DLD1 (cell line): ENCODE measurements around the gene SLC37A1.

Experiments used
- in situ Hi-C: cut with HindIII; loops from 2 replicates; pipeline ENCODE4 v1.10.0; 2017; ENCODE audit warnings: low sequenced_read_pairs

Gene SLC37A1

DNA sequence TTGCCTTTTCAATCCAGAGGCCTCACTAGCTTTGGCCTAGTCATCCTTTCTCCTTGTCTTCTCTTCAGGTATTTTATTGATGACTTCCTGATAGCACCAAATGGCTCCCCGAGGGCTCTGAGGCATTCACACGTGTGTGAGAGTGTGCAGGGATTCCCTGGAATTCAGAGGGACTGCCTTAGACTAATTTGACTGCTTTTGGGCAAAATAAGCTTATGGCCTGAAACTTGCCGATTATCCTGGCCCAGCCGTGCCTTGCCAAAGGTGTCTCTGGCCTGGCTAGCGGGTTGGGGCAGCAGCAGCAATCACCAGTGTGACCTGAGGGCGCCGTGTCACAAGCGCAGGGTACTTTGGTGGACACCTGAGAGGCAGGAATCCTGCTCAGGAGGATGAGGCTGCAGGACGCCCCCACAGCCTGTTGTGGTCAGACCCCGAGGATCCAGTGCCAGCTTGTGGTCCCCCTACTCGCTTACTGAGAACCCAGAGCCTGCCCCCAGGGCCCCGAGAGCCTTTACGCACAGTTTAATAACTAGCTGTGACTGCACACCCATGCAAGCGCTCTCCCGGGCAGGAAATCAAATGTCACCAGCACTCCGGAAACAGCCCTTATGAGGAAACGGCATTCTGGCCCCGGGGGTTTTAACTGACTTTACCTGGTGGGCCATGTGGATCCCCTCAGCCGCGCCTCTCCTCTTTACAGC is 76.9 kb downstream of the SLC37A1 start:
- in situ Hi-C loops: loop anchor here (10.0 kb wide), 1 partner anchor 224 kb away; no protein-coding TSS in a partner anchor

- in situ Hi-C loops: loop anchor here (10.0 kb wide), 1 partner anchor 223 kb away; no protein-coding TSS in a partner anchor
Observed at GRCh38 chr21:42591170-42591869, 77.7 kb downstream of the SLC37A1 start.

GRCh38 chr21:42592156-42592820 is 78.6 kb downstream of the SLC37A1 start:
- in situ Hi-C loops: loop anchor here (10.0 kb wide), 1 partner anchor 223 kb away; no protein-coding TSS in a partner anchor

DNA sequence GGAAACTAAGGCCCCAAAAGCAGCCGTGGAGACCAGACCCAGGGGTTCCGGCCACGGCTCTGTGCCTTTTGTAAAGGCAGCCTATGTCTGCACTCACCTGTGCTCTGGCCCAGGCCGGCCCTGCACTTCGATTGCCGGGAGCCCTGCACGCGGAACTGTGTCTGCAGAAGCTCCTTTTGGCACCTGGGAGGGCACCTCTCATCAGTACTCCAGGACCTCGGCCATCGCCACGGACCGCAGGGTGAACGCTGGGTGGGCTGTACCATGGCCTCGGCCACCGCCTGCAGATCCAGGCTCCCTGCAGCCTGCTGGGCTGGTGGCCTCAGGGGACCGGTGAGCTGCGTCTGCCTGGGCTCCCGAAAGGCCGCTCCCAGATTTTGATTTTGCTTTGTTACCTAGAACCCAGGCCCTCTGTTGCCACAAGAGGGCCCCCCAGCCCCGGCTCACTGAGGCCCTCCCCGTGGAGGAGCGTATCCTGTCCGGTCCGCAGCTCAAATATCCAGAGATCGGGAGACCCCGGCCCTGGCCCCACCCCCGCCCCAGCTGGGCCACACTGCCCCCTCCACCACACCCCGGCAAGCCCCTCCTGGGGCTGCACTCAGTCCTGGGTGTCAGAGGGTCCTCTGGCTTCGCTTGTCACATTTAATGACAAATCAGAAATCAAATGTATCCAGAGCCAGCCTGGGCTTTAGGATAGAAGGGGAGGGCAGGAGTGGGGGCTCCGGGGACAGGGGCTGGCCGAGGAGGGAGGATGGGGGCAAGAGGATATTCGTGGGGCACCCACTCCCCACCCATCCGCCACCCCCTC is 79.6 kb downstream of the SLC37A1 start:
- in situ Hi-C loops: loop anchor here (10.0 kb wide), 1 partner anchor 222 kb away; no protein-coding TSS in a partner anchor

DNA sequence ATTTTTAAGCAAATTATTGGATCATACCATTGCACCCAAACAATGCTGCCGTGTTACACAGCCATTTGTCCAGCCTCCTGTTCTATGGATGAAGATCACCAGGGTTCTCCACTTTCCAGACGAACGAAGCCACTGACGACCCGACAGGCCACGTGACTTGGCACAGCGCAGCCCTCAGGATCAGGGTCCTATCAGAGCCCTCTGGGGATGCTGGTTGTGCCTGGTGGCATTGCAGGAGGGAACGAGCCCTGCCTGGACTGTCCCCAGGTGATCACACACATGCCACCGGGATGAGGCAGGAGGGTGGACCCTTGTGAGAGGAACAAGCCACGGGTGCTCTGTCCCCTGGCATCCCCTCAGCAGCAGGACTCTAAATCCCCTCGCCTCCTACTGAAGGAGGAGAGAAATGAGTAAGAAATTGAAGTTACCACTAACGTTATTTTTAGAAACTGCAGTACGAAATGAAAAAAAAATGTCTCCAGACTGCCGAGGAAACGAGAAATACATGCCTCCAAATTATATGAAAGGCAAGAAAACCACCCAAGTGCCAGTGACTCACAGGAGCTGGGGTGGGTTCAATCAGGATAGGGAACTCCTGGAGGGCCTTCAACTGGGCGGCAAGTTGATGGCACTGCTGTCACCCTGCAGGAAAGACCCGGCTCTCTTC is 81.1 kb downstream of the SLC37A1 start:
- in situ Hi-C loops: loop anchor here (10.0 kb wide), 1 partner anchor 220 kb away; no protein-coding TSS in a partner anchor

DNA sequence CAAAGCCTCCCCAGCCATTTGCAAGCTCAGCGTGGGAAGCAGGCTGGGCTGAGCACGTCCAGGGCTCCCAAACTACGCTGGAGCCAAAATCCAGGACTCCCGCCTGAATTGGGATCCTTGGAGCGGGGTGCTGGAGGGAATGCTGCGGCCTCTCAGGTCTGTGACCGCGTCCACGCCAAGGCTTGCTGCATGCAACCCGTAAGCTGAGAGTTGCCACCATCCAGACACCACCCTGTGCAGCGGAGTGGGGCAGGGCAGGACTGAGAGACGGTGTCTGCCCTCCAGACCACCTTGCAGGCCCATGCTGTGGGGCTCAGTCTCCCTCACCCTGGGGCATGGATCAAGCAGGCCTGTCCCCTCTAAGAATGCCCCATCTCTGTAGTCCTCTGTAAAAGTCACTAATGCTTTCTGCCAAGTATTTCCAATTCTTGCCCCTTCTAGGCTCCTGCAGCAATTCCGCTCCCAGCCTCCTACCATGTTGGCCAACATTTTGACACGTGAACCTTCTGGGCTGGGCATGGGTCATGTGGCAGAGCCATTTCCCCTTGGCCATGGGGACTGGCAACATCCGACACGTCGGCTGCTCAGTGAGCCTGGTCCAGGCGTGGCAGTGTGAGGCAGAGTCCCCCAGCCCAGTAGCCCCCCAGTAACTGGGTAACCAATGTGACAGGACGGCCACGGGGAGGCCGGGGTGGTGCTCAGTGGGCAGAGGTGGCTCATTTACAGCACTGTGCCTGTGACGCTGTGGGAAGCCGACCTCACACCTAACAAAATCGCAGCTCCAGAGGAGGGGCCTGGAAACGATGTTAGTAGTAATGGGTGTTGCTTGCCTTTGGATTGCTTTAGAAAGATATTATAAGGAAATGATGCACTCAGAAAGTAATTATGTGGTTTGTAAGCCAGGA is 81.9 kb downstream of the SLC37A1 start:
- in situ Hi-C loops: loop anchor here (10.0 kb wide), 1 partner anchor 219 kb away; no protein-coding TSS in a partner anchor

GRCh38 chr21:42596657-42597056 is 83.0 kb downstream of the SLC37A1 start:
- in situ Hi-C loops: loop anchor here (10.0 kb wide), 1 partner anchor 218 kb away; no protein-coding TSS in a partner anchor

- in situ Hi-C loops: loop anchor here (10.0 kb wide), 1 partner anchor 217 kb away; no protein-coding TSS in a partner anchor
Observed at GRCh38 chr21:42597487-42598158, 84.0 kb downstream of the SLC37A1 start.

DNA sequence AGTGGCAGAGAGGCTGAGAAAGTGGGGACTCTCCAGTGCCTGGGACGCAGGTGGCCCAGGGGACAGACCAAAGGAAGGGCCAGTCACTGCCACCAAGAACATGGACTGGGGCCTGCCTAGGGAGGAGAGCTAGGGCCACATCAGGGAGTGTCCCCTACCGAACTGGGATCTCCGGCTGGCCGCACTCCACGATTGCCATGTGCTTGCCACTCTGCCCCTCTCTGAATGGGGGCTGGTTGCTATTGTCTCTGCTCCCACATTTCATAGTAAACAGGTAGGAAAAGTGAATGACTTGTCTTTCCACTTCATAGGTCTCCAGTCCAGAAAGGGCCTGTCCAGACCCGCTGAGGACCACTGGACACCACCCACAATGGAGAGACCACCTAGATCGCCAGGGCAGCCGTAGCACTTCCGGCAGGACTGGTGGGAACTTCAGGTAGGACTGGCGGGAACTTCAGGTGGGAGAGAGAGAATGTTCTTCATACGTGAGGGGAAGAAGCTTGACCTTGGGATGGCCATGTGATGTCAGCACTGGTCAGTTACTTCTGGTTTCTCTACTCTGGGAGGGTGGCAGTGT is 84.6 kb downstream of the SLC37A1 start:
- in situ Hi-C loops: loop anchor here (10.0 kb wide), 1 partner anchor 217 kb away; no protein-coding TSS in a partner anchor

- in situ Hi-C loops: loop anchor here (10.0 kb wide), 1 partner anchor 215 kb away; no protein-coding TSS in a partner anchor
Observed at GRCh38 chr21:42599486-42599885, 85.8 kb downstream of the SLC37A1 start.

DNA sequence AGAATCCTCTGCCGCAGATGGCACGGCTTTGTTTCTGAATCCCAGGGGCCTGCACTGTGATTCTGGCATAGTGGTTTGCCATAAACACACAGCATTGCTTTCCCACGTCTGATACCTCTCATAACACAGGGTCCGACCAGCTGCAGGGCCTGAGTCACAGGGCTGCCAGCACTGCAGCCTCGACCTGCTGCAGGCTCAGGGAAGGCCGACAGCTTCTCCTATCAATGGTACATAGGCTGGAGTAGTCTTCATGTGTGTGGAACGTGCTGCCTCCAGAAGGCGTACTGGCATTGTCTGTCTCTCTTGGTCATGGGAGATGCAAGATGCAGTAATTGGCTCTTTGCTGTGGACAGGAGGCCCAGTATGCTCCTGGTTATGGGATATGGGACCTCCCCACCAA is 86.3 kb downstream of the SLC37A1 start:
- in situ Hi-C loops: loop anchor here (10.0 kb wide), 1 partner anchor 215 kb away; no protein-coding TSS in a partner anchor

- in situ Hi-C loops: no loop called here
Observed at GRCh38 chr21:42601656-42602055, 88.0 kb downstream of the SLC37A1 start.

DNA sequence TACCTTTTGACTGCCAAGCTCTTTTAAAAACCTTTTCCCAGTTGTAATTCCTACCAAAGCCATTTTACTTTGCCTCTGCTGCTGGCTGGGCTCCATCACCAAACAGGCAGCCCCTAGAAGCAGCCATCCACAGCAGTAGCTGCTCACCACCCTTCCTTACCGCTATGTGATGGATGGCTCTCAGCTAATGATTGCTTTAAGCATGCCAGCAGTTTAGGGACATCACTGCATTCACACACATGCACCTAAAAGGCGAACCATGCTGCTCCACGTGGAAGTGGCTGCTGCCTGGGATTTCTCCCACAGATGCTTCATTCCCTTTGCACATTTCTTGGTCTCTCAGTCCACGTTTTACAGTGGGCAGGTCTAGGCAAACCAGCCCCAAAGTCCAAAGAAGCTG is 93.5 kb downstream of the SLC37A1 start:
- in situ Hi-C loops: no loop called here

GRCh38 chr21:42607525-42608102 is 94.0 kb downstream of the SLC37A1 start:
- in situ Hi-C loops: no loop called here

- in situ Hi-C loops: no loop called here
Observed at GRCh38 chr21:42608446-42608845, 94.8 kb downstream of the SLC37A1 start.

DNA sequence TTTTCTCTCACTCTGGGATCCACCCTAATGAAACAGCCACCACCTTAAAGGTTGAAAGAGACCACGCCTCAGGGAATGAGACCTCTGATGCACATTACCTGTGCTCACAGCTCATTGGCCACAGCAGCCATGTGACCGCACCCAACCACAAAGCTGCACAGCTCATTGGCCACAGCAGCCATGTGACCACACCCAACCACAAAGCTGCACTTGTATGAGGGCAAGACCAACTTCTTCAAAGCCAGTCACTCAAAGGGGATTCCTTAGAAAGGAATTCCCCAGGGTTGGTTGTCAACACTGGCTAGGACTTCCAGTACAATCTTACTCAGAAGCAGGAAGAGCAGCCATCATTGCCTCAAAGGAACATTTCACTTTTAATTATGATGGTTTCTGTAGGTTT is 96.2 kb downstream of the SLC37A1 start:
- in situ Hi-C loops: no loop called here

DNA sequence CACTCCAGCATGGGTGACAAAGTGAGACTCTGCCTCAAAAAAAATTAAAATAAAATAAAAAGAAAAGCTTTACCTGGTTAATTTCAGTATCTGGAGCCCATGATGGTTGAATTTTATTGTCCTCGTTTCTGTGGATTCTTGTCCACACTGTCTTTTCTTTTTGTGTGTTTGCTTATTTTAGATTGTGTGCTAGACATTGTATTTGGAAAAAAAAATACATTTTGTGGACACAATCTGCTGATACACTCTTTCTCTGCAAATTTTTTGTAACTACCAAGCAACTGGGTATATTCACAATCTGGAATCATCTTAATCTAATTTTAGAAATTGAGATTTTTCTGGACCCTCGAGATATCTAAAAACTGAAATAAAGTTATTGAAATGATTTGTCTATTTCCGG is 98.2 kb downstream of the SLC37A1 start:
- in situ Hi-C loops: no loop called here
